ENCODE measurements around the gene NFIL3. TPM values are rescaled to one million over a fixed set of nuclear protein-coding genes. Genes with fewer than 3 reads are reported as not detected.
"Not testable (repeated sequence)": the region's sequence is repeated elsewhere in the genome, so short reads cannot be mapped to it uniquely, and the experiment has no call there.

Gene NFIL3
- total RNA-seq, 2 donors from 2014 or later: 28.7 to 33.5 TPM

- H3K4me3 ChIP-seq: no peak overlapping the region
- no peaks in the 10 kb centered on the region for H3K27me3 ChIP-seq (replicated peaks; ENCODE audit: insufficient read depth)
- no peaks in the 10 kb centered on the region for H3K36me3 ChIP-seq
- DNase-seq (ENCODE audit: low spot score): no peak
- H3K9me3 ChIP-seq: no peaks in the 10 kb centered on the region
- no peak overlapping the region for H3K27ac ChIP-seq
- H3K4me1 ChIP-seq (replicated peaks): no peaks in the 10 kb centered on the region
- no peak for TF ChIP-seq POLR2A (IDR thresholded peaks at IDR 0.05)
- WGBS: 48% methylated on average over 1 of the region's 1 CpG
- intact Hi-C loops (cut with DNase I): no loop called here
These were observed 51.7 kb downstream of the NFIL3 start for GRCh38 chr9:91371894-91372293.

- 92% methylated on average over 3 of the region's 3 CpGs for WGBS
- H3K36me3 ChIP-seq; H3K4me1 ChIP-seq (replicated peaks); DNase-seq (ENCODE audit: low spot score); H3K27me3 ChIP-seq (replicated peaks; ENCODE audit: insufficient read depth); H3K4me3 ChIP-seq; H3K9me3 ChIP-seq; H3K27ac ChIP-seq; intact Hi-C loops (cut with DNase I): not testable (repeated sequence)
These were observed 53.6 kb downstream of the NFIL3 start for GRCh38 chr9:91370006-91370405.

- Histone ChIP-seq H3K9me3 (no peaks in the 10 kb centered on the region), H3K27ac (no peak overlapping the region), H3K4me3 (no peak overlapping the region), H3K27me3 (replicated peaks; ENCODE audit: insufficient read depth) (no peaks in the 10 kb centered on the region), H3K4me1 (replicated peaks) (no peaks in the 10 kb centered on the region), H3K36me3 (no peaks in the 10 kb centered on the region)
- TF ChIP-seq POLR2AphosphoS5 (IDR thresholded peaks at IDR 0.05): no peak
- no peak for TF ChIP-seq POLR2A (IDR thresholded peaks at IDR 0.05)
- WGBS: 75% methylated on average over 3 of the region's 3 CpGs
- intact Hi-C loops (cut with DNase I): loop anchor here (5.0 kb wide), 2 partner anchors 67 to 172 kb away; no protein-coding TSS in a partner anchor
- no peak for DNase-seq (ENCODE audit: low spot score)
These were observed 58.9 kb downstream of the NFIL3 start for GRCh38 chr9:91364702-91365101.

- H3K4me3 ChIP-seq: no peak overlapping the region
- intact Hi-C loops (cut with DNase I): loop anchor here (5.0 kb wide), 2 partner anchors 67 to 172 kb away; no protein-coding TSS in a partner anchor
- no peaks in the 10 kb centered on the region for H3K36me3 ChIP-seq
- no peak overlapping the region for H3K27ac ChIP-seq
- H3K27me3 ChIP-seq (replicated peaks; ENCODE audit: insufficient read depth): no peaks in the 10 kb centered on the region
- no peak for DNase-seq (ENCODE audit: low spot score)
- WGBS: 82% methylated on average over 7 of the region's 7 CpGs
- TF ChIP-seq POLR2AphosphoS5 (IDR thresholded peaks at IDR 0.05) (no peak), POLR2A (IDR thresholded peaks at IDR 0.05) (no peak), CTCF (IDR thresholded peaks at IDR 0.05) (no peak)
- H3K9me3 ChIP-seq: no peaks in the 10 kb centered on the region
- no peaks in the 10 kb centered on the region for H3K4me1 ChIP-seq (replicated peaks)
These were observed 59.6 kb downstream of the NFIL3 start for GRCh38 chr9:91364005-91364404.

- DNase-seq (ENCODE audit: low spot score): no peak
- no peaks in the 10 kb centered on the region for H3K36me3 ChIP-seq
- intact Hi-C loops (cut with DNase I): loop anchor here (5.0 kb wide), 2 partner anchors 65 to 170 kb away; no protein-coding TSS in a partner anchor
- H3K27me3 ChIP-seq (replicated peaks; ENCODE audit: insufficient read depth): no peaks in the 10 kb centered on the region
- H3K4me3 ChIP-seq: peak overlapping the region; percentile 97 to 100
- no peaks in the 10 kb centered on the region for H3K4me1 ChIP-seq (replicated peaks)
- 51% methylated on average over 15 of the region's 15 CpGs for WGBS
- TF ChIP-seq POLR2AphosphoS5 (IDR thresholded peaks at IDR 0.05) (peak; percentile 13), CTCF (IDR thresholded peaks at IDR 0.05) (no peak)
- peak overlapping the region; percentile 93 to 94 for H3K27ac ChIP-seq
- no peaks in the 10 kb centered on the region for H3K9me3 ChIP-seq
These were observed 61.5 kb downstream of the NFIL3 start for GRCh38 chr9:91362051-91362611.

- intact Hi-C loops (cut with DNase I): loop anchor here (2.0 to 5.0 kb wide), 3 partner anchors 61 to 169 kb away; partner anchors contain the start of gene NFIL3
- peak within 1 kb of the TSS; percentile 93 to 94 for H3K27ac ChIP-seq
- peak within 1 kb of the TSS; percentile 97 to 100 for H3K4me3 ChIP-seq
- DNase-seq (ENCODE audit: low spot score): peak; percentile 81
- no peaks in the 10 kb centered on the region for H3K9me3 ChIP-seq
- H3K4me1 ChIP-seq (replicated peaks): peaks cover under 1% of the 10 kb centered on the region
- H3K36me3 ChIP-seq: no peaks in the 10 kb centered on the region
- peak; percentile 12 for TF ChIP-seq POLR2AphosphoS5 (IDR thresholded peaks at IDR 0.05)
- TF ChIP-seq CTCF (IDR thresholded peaks at IDR 0.05): peak in 1 of 4 experiments; percentile 25
- TF ChIP-seq POLR2A (IDR thresholded peaks at IDR 0.05): peak; percentile 87
- WGBS: under 1% methylated on average over 73 of the region's 82 CpGs
- H3K27me3 ChIP-seq (replicated peaks; ENCODE audit: insufficient read depth): no peaks in the 10 kb centered on the region
These were observed 62.2 kb downstream of the NFIL3 start, which contains the start of gene AUH for GRCh38 chr9:91361291-91362050. Gene AUH (minus strand): TSS chr9:91361918. CDS start chr9:91361889, 29 bp downstream.
